GM12878 (cell line): Measurements from ENCODE around the gene HIVEP1. TPM values are rescaled to one million over a fixed set of nuclear protein-coding genes. Genes with fewer than 3 reads are reported as not detected.
A peak's percentile ranks its signal among the peaks of the same experiment; 100 is the strongest.

Source experiments
- ASH2L ChIP-seq: fragments of 300-600, 200-600 bp; sonication (generic); IDR thresholded peaks from 2 replicates; pipeline ENCODE4 v1.6.1; 2017; ENCODE audit warnings: low read depth, mild to moderate bottlenecking, borderline replicate concordance
- CBX5 ChIP-seq: sonication (generic); IDR thresholded peaks from 2 replicates; pipeline ENCODE4 v1.6.1; 2016; ENCODE audit warnings: low read depth, moderate library complexity, mild to moderate bottlenecking, inconsistent platforms
- CHD2 ChIP-seq: IDR thresholded peaks from 2 replicates; pipeline ENCODE4 v1.6.1; 2011; ENCODE audit warnings: low read depth, low read length, improper control_type of control experiment, borderline replicate concordance
- CHD4 ChIP-seq: fragments of 200-600 bp; sonication (generic); IDR thresholded peaks from 2 replicates; pipeline ENCODE4 v1.6.1; 2016; ENCODE audit warnings: mild to moderate bottlenecking
- EED ChIP-seq: sonication (generic); IDR thresholded peaks from 2 replicates; pipeline ENCODE4 v1.6.1; 2016; ENCODE audit warnings: antibody characterized with exemption, low read depth
- FOXM1 ChIP-seq: IDR thresholded peaks from 2 replicates; pipeline ENCODE4 v1.6.1; 2012; ENCODE audit warnings: low read depth, mild to moderate bottlenecking, inconsistent platforms, low read length, moderate library complexity
- HDAC2 ChIP-seq: fragments of 200-600 bp; sonication (generic); IDR thresholded peaks from 2 replicates; pipeline ENCODE4 v1.6.1; 2017
- HDGF ChIP-seq: fragments of 450-650 bp; IDR thresholded peaks from 2 replicates; pipeline ENCODE4 v1.6.1; 2016; ENCODE audit warnings: antibody characterized with exemption
- IKZF1 ChIP-seq: fragments of 450-650 bp; conservative IDR thresholded peaks from 2 replicates; pipeline ENCODE4 v1.6.1; 2017; ENCODE audit warnings: antibody characterized with exemption, mild to moderate bottlenecking
- IRF4 ChIP-seq: IDR thresholded peaks from 2 replicates; pipeline ENCODE4 v1.6.1; 2011; ENCODE audit warnings: low read depth, low read length
- NBN ChIP-seq: fragments of 450-650 bp; IDR thresholded peaks from 2 replicates; pipeline ENCODE4 v1.6.1; 2016
- NR2C2 ChIP-seq: IDR thresholded peaks from 2 replicates; pipeline ENCODE4 v1.6.1; 2011; ENCODE audit warnings: borderline replicate concordance, low read depth; ENCODE audit not compliant: control insufficient read depth, insufficient read length
- POLR2A ChIP-seq: IDR thresholded peaks from 2 replicates; pipeline ENCODE4 v1.6.1; 2011; ENCODE audit warnings: low read depth, mild to moderate bottlenecking, low read length
- POLR2AphosphoS5 ChIP-seq: IDR thresholded peaks from 2 replicates; pipeline ENCODE4 v1.6.1; 2011; ENCODE audit warnings: mild to moderate bottlenecking, low read length, inconsistent platforms
- RAD21 ChIP-seq: IDR thresholded peaks from 2 replicates; pipeline ENCODE4 v1.6.1; 2011; ENCODE audit warnings: mild to moderate bottlenecking, low read depth, low read length, moderate library complexity; ENCODE audit not compliant: insufficient read depth
- RELA ChIP-seq: fragments of 450-650 bp; IDR thresholded peaks from 2 replicates; pipeline ENCODE4 v1.8.0; 2014; ENCODE audit warnings: borderline replicate concordance; ENCODE audit not compliant: partially characterized antibody
- SMAD5 ChIP-seq: IDR thresholded peaks from 2 replicates; pipeline ENCODE4 v1.6.1; 2016; ENCODE audit warnings: antibody characterized with exemption, low read depth
- ZNF622 ChIP-seq: fragments of 450-650 bp; IDR thresholded peaks from 2 replicates; pipeline ENCODE4 v1.6.1; 2017; ENCODE audit warnings: mild to moderate bottlenecking, inconsistent platforms
- polyA plus RNA-seq, 11 experiments: library from polyadenylated mRNA; depleted of rRNA in 4 of 11; unstranded in 6 of 11; stranded (reverse) in 5 of 11; fragments of >200 nt; fragmentation: Nextera tagmentation in 4 of 11; fragmentation: Illumina TruSeq in 1 of 11; extraction: Ambion mirVana in 4 of 11; extraction: Trizol in 1 of 11; gene quantifications; 1 replicate in 1 of 11; 2 replicates in 10 of 11; pipeline versions ENCODE4 v1.2.1 to v1.2.3, GENCODE V29; 2011 to 2016; ENCODE audit warnings: inconsistent platforms in 2 of 11, missing spikeins in 2 of 11, low read depth in 1 of 11
- total RNA-seq, 4 experiments: library from RNA; depleted of rRNA in 3 of 4; stranded (reverse); fragments of >200 nt in 3 of 4; fragmentation: Illumina TruSeq in 1 of 4; extraction: Trizol in 1 of 4; gene quantifications; 2 replicates each; pipeline versions ENCODE4 v1.2.1 to v1.2.3, GENCODE V29; 2013 to 2021
- TF ChIP-seq, protein P1 (sequence below): fragments of 450-650 bp; formaldehyde crosslinking; IDR thresholded peaks from 2 replicates; pipeline ENCODE4 v1.4.0; 2022; ENCODE audit warnings: mild to moderate bottlenecking, moderate library complexity
- TF ChIP-seq, protein P2 (sequence below): fragments of 450-650 bp; formaldehyde crosslinking; IDR thresholded peaks from 2 replicates; pipeline ENCODE4 v1.4.0; 2020; ENCODE audit warnings: mild to moderate bottlenecking, moderate library complexity
- TF ChIP-seq, protein P3 (sequence below): IDR thresholded peaks from 2 replicates; pipeline ENCODE4 v1.6.1; 2011; ENCODE audit warnings: borderline replicate concordance, low read depth, mild to moderate bottlenecking, moderate library complexity, low read length; ENCODE audit not compliant: insufficient read depth, poor library complexity, severe bottlenecking
- TF ChIP-seq, protein P4 (sequence below): fragments of 450-650 bp; IDR thresholded peaks from 2 replicates; pipeline ENCODE4 v1.6.1; 2016; ENCODE audit warnings: mild to moderate bottlenecking

Gene HIVEP1
- total and polyA plus RNA-seq, 10 of the 15 experiments (the other 5 are each of a cell fraction or from before 2014, with no cell fraction given): 4.3 to 37.5 (median 21.6) TPM

DNA sequence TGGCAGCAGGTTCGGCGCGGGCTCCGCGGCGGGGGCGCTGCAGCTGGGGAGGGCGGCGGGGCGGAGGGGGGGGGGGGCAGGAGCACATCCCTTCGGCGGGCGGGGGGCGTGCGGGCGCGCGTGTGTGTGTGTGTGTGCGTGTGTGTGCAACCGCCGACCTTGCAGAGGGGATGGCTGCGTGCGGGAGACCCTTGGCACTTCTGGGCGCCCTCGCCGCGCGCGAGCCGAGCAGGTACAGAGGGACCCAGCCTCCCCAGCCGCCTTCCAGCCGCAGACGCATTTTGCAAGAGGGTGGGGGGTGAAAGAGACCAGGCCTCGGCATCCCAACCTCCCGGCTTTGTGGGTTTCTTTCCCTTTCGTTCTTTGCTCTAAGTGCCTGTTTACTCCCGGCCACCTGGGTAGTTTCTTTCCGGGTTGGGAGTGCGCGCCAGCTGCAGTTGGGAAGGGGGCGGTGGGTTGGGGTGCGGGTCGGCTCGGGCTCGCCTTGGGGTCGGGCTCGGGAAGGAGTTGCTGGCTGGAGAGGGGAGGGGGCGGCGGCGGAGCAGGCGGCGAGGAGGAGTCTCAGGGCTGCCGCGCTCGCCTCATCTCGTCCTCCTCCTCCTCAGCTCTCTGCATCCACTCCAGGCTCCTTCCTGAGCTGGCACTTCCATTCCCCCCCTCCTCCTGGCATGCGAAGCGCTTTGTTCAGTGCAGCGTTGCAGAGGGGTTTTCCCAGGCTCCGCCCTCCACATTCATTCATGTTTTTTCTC lies 620 bp downstream of the HIVEP1 start (continued):
- TF ChIP-seq, protein P1, sequence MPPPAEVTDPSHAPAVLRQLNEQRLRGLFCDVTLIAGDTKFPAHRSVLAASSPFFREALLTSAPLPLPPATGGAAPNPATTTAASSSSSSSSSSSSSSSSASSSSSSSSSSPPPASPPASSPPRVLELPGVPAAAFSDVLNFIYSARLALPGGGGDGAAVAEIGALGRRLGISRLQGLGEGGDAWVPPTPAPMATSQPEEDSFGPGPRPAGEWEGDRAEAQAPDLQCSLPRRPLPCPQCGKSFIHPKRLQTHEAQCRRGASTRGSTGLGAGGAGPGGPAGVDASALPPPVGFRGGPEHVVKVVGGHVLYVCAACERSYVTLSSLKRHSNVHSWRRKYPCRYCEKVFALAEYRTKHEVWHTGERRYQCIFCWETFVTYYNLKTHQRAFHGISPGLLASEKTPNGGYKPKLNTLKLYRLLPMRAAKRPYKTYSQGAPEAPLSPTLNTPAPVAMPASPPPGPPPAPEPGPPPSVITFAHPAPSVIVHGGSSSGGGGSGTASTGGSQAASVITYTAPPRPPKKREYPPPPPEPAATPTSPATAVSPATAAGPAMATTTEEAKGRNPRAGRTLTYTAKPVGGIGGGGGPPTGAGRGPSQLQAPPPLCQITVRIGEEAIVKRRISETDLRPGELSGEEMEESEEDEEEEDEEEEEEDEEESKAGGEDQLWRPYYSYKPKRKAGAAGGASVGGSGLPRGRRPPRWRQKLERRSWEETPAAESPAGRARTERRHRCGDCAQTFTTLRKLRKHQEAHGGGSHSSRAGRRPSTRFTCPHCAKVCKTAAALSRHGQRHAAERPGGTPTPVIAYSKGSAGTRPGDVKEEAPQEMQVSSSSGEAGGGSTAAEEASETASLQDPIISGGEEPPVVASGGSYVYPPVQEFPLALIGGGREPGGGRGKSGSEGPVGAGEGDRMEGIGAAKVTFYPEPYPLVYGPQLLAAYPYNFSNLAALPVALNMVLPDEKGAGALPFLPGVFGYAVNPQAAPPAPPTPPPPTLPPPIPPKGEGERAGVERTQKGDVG (CRISPR knock-in tag): no peak
- TF ChIP-seq CHD4: no peak
- TF ChIP-seq, protein P2, sequence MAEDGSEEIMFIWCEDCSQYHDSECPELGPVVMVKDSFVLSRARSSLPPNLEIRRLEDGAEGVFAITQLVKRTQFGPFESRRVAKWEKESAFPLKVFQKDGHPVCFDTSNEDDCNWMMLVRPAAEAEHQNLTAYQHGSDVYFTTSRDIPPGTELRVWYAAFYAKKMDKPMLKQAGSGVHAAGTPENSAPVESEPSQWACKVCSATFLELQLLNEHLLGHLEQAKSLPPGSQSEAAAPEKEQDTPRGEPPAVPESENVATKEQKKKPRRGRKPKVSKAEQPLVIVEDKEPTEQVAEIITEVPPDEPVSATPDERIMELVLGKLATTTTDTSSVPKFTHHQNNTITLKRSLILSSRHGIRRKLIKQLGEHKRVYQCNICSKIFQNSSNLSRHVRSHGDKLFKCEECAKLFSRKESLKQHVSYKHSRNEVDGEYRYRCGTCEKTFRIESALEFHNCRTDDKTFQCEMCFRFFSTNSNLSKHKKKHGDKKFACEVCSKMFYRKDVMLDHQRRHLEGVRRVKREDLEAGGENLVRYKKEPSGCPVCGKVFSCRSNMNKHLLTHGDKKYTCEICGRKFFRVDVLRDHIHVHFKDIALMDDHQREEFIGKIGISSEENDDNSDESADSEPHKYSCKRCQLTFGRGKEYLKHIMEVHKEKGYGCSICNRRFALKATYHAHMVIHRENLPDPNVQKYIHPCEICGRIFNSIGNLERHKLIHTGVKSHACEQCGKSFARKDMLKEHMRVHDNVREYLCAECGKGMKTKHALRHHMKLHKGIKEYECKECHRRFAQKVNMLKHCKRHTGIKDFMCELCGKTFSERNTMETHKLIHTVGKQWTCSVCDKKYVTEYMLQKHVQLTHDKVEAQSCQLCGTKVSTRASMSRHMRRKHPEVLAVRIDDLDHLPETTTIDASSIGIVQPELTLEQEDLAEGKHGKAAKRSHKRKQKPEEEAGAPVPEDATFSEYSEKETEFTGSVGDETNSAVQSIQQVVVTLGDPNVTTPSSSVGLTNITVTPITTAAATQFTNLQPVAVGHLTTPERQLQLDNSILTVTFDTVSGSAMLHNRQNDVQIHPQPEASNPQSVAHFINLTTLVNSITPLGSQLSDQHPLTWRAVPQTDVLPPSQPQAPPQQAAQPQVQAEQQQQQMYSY (CRISPR knock-in tag): no peak
- peak; percentile 96 for TF ChIP-seq RELA
- TF ChIP-seq CHD2: 0 out of 2 replicates have a peak, but pooled peaks have one; percentile 25
- TF ChIP-seq SMAD5: peak; percentile 49; the same call in 1 of the 2 replicates
- peak; percentile 78; the same call in 1 of the 2 replicates for TF ChIP-seq NBN
- TF ChIP-seq POLR2A: peak; percentile 85
- peak; percentile 85; the same call in 1 of the 2 replicates for TF ChIP-seq HDGF
- no peak for TF ChIP-seq NR2C2
- TF ChIP-seq HDAC2: no peak
- peak; percentile 93 for TF ChIP-seq IKZF1
- TF ChIP-seq IRF4: peak; percentile 34; the same call in 1 of the 2 replicates
- peak; percentile 89 for TF ChIP-seq EED
- TF ChIP-seq, protein P3, sequence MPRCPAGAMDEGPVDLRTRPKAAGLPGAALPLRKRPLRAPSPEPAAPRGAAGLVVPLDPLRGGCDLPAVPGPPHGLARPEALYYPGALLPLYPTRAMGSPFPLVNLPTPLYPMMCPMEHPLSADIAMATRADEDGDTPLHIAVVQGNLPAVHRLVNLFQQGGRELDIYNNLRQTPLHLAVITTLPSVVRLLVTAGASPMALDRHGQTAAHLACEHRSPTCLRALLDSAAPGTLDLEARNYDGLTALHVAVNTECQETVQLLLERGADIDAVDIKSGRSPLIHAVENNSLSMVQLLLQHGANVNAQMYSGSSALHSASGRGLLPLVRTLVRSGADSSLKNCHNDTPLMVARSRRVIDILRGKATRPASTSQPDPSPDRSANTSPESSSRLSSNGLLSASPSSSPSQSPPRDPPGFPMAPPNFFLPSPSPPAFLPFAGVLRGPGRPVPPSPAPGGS: peak; percentile 20
- TF ChIP-seq FOXM1: 0 out of 2 replicates have a peak, but pooled peaks have one; percentile 24
- peak; percentile 98 for TF ChIP-seq POLR2AphosphoS5
- TF ChIP-seq ASH2L: peak; percentile 74; the same call in 1 of the 2 replicates
- TF ChIP-seq RAD21: 0 out of 2 replicates have a peak, but pooled peaks have one; percentile 0
- TF ChIP-seq, protein P4, sequence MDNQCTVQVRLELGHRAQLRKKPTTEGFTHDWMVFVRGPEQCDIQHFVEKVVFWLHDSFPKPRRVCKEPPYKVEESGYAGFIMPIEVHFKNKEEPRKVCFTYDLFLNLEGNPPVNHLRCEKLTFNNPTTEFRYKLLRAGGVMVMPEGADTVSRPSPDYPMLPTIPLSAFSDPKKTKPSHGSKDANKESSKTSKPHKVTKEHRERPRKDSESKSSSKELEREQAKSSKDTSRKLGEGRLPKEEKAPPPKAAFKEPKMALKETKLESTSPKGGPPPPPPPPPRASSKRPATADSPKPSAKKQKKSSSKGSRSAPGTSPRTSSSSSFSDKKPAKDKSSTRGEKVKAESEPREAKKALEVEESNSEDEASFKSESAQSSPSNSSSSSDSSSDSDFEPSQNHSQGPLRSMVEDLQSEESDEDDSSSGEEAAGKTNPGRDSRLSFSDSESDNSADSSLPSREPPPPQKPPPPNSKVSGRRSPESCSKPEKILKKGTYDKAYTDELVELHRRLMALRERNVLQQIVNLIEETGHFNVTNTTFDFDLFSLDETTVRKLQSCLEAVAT: peak; percentile 90
- TF ChIP-seq CBX5: peak; percentile 61; the same call in 1 of the 2 replicates
- TF ChIP-seq ZNF622: no peak
